HG03139 (cell line): Measurements from ENCODE around the gene SELENOO.

ENCODE experiments used
- ATAC-seq: cut with Tn5 transposase; IDR thresholded peaks from one replicate; pipeline ENCODE4 v1.9.1; 2021; ENCODE audit not compliant: unreplicated experiment

SELENOO gene

DNA sequence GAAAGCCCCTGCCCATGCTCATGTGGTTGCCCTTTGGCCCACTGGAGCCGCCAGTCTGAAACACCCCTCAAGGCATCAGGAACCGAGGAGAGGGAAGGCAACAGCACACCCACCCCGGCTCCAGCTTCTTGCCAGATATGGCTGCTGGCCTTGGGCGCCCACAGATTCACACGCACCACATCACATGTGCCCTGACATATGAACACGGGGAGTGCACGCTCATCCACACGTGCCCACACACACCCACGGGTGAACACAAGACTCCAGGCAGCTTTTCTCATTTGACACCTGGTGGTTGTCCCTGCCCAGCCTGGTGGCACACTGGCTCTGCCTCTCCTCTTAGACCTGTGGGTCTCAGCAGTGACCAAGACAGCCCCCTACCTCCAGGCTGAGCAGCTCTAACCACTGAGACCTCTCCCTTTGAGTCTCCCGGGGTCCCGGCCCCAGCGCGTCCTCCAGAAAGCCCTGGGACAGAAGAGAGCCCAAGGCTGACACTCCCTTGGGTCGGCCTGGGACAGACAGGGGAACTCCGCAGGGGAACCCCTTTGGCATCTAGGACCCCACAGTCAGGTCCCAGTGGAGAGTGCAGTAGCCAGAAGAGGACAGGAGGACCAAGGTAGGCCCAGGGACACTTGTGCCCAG, 63.4 kb downstream of the SELENOO start:
- ATAC-seq, result no peak

- no peak for ATAC-seq
These were observed 64.3 kb downstream of the SELENOO start for GRCh38 chr22:50264946-50265669.

GRCh38 chr22:50266994-50267393, 66.2 kb downstream of the SELENOO start:
- ATAC-seq, result no peak
